NCI-H2227 (cell line): ENCODE data around the gene MAML2.
A peak's percentile ranks its signal among the peaks of the same experiment; 100 is the strongest.
"Not testable (repeated sequence)": the region's sequence is repeated elsewhere in the genome, so short reads cannot be mapped to it uniquely, and the experiment has no call there.

ENCODE experiments used
- DNase-seq: peaks from one replicate; lab custom pipeline; 2025; ENCODE audit not compliant: unreplicated experiment; lab: John Stamatoyannopoulos, UW

The MAML2 gene

DNA sequence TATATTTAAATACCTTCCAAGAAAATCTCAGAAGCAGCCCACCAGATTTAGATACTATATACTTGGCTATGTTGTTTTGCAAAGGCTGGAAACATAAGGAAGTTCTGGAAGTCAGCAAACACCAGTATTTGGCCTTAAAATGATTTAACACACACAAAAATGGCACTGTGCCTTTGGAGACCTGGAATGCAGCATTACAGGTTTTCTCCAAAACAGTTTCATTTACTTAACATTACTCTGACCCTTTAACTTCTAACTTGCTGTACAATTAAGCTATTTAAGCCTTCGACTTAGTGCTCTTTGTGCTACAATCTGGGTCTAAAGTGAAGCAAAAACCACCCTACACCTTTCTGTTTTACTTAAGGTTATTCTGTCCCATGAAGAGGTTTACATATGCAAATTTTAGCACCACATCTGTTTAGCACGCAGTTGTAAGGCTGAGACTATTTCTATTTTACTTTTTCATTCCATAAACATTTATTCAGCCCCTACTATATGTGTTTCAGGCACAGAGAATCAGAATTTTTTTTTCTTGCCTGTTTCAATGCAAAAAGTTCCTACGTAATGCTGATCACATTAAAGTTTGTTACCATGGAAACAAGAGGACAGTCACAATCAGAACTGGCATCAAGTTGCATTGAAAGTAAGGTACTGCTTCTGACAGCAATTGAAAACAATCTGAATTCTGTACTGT lies 70.3 kb downstream of the MAML2 start:
- no peak for DNase-seq

GRCh38 chr11:96271777-96272176 lies 71.2 kb downstream of the MAML2 start:
- DNase-seq: no peak

- not testable (repeated sequence) for DNase-seq
These were observed 71.6 kb downstream of the MAML2 start for GRCh38 chr11:96271352-96271751.

DNA sequence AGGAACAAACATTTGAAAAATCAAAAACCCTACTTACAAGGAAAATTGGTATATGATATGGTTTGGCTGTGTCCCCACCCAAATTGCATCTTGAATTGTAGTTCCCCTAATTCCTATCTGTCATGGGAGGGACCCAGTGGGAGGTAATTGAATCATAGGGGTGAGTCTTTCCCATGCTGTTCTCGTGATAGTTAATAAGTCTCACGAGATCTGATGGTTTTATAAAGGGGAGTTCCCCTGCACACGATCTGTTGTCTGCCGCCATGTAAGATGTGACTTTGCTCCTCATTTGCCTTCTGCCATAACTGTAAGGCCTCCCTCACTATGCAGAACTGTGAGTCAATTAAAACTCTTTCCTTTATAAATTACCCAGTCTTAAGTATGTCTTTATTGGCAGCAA lies 74.5 kb downstream of the MAML2 start:
- not testable (repeated sequence) for DNase-seq

- no peak for DNase-seq
These were observed 75.4 kb downstream of the MAML2 start for GRCh38 chr11:96267496-96268032.

DNA sequence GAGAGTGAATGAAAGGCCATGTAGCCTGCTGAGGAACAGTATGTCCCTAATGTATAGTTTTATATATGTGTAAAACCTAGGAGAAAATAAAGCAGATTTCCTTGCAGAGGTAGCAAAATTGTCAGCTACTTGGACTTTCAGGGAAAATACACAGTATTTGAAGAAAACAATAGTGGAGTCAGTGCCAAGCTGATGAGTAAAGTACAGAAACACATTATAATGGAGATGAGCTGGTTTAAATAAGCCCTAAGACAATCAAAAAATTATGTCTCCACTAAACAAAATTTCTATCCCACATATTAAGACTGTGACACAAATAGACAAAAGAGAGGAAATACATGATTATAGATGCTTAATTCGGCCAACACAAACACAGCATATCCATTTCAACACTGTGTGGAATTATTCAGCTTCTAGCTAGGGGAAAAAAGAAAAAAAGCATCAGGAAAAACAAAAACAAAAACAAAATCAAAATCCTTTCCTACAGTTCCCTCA lies 75.9 kb downstream of the MAML2 start:
- DNase-seq: no peak

- DNase-seq: no peak
These were observed 77.0 kb downstream of the MAML2 start for GRCh38 chr11:96265972-96266371.

DNA sequence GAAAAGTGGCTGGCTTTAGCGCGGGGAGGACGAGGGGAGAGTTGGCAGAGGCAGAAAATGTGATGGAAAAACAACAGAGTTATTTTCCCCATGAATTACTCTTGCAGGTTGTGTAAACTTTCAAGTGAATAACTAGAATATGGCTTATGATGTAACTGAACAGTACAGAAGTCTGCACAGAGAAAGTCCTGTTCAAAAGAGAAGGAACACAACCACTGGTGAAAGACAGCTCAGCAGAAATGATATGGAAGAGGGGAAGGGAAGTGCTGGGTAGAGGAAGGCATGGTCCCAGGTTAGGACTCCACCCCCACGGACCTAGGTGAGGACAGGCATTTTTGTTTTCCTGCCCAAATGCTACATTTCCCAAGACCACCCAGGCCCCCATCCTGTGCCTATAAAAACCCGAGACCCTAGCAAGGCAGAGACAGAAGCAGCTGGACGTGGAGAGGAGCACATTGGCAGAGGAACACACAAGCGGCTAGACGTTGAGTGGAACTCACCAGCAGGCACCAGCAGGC lies 77.7 kb downstream of the MAML2 start:
- no peak for DNase-seq

- DNase-seq: no peak
These were observed 78.6 kb downstream of the MAML2 start for GRCh38 chr11:96264364-96264763.

GRCh38 chr11:96263238-96263763 lies 79.7 kb downstream of the MAML2 start:
- no peak for DNase-seq

DNA sequence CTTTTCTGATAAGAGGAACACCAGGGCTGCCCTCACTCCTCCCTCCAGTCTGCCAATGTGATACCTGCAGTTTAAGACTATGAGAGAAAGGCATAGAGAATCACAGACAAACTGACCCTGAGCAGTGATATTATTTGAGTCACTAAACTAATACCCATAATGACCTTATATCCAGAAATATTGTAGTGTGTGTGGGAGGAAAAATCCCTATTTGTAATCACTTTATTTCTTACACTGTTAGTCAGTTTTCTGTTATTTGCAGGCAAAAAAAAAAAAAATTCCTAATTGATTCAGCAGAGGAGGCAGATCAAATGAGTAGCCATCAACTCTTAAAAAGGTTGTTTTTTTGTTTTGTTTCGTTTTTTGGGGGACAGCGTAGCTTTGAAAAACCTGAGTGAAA lies 82.5 kb downstream of the MAML2 start:
- no peak for DNase-seq

GRCh38 chr11:96260067-96260511 lies 82.9 kb downstream of the MAML2 start:
- no peak for DNase-seq

DNA sequence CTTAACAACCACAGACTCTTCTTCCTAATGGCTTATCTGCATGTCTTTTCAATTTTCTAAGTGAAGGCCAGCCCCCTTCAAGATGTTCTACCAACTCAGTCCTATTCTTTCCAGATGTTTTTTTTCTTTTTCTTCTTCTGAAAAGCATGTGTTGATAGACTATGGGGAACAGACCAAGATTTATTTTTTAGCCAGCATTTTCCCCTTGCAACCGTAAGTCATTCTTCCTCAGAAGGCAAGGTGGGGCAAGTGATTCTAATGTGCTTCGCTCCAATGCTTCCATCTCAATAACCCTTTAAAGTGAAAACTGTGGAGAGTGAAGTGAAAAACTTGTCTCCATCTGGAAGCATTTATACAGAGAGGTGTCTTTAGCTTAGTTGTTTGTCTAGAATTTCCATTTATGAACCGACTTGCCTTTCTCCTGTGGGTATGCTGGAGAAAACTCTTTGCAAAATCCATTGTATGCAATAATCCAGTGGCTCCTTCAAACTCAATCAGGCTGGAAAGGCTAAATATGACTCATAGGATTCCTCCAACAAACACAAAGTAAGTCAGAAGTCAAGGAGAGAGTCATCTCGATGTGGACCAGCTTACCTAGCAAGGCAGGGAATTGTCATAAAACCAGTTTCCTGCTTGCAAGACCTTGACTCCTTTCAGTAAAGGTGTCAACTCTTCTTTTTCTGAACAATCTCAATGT lies 83.7 kb downstream of the MAML2 start:
- DNase-seq: no peak

- no peak for DNase-seq
These were observed 84.7 kb downstream of the MAML2 start for GRCh38 chr11:96257972-96258934.

DNA sequence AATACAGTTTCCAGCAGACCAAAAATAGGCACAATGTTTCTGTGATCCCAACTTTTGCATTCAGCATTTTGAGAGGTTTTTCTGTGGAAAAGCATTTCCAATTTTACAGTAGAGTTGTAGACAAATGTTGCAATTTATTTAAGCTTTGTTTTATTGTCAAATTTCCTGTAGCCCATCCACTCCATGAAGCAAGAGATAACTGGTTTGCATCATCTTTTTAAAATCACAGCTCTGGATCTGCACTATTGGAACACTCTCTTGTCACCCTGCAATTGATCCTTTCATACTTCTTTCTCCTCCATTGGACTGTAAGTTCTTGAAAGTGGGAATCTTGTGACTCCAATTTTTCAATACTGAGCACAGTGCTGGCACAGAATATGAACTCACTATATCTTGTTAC lies 86.0 kb downstream of the MAML2 start:
- no peak for DNase-seq

DNA sequence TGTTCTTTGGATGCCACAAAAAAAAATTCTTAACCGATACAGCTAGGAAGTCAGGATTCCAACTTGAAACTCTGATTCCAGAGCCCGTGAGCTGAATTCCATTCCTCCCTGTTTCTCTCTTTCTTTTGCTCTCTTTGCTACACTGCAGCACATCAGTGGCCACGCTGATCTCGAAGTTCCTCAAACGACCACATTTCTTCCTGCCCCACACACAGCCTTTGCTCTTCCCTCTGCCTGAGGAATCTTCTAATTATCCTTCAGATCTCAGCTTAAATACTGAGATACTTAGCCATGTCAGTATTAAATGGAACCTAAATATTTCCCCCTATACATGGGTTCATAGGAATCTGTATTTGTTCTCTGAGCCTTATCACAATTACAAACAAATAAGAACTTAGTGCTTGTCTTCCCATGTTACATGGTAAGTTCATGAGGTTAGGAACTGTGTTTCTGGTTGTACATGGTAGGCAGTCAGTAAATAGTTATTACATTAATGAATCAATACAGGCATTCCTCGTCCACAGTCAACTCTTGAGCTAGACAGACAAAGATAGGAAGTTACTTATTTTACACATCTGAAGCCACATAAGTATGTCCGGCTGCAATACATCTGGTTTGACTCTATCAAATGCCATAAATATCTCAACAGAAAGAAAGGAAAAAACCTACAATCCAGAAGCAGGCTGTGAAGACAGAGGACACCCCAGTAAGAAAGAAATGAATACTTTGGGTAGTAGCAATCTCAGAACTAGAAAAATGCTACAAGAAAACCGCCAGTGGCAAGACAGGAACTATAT lies 86.6 kb downstream of the MAML2 start:
- DNase-seq: no peak

- no peak for DNase-seq
These were observed 88.1 kb downstream of the MAML2 start for GRCh38 chr11:96254854-96255253.

DNA sequence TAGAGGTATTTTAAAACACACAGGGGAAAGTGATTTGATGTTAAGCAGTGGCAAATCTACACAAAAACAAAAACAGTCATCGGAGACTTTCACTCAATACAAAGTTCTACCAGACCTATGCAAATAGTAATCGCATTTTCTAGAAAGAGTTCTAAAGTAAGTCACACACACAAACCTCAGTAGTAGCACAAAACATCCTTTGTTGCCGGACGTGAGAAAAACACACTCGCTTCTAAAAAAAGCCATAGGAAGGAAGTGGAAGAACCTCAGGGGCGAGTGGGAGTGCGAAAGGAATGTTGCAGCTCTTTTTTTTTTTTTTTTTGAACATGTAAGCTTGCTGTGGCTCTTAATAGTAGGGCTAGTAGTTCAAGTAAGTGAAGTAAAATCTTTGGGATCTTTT lies 88.9 kb downstream of the MAML2 start:
- DNase-seq: no peak

DNA sequence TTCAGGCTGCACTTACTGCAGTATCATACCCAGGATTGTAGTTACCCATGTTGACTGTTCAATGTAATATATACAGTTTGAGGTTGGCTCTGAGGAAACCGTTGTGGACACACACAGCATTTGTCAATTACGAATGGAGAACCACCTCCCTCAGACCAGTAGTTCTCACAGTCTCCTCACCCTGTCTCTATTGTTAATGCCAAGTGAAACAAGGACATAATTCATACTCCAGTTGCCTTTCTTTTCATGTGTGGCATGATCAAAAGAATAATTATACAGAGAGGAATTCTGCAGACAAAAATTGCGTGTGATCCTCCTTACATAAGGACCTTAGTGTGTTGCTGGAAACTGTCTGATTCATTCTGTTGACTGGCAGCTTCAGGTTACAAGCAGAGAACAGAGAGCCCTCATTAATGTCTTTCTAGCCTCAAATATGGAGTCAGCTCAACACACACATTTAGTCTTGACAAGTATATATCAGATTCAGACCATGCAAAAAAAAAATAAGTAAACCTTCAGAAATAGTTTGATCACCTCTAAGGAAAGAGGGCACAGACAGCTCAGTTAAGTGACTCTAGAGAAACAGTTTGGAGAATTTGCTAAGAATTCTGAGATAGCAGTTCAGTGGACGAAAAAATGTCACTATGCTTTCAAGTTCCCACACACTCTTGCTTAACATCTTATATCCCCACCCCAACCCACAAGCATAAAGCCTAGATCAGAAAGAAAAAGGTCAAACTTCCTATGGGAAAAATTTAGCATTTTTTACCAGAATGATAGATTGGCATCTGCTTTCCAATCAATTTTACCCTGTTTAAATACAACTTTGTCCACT lies 96.1 kb downstream of the MAML2 start:
- peak; percentile 20 for DNase-seq
